ENCODE measurements around the gene ARSB.

GRCh38 chr5:78888580-78889368 is 96.3 kb downstream of the ARSB start:
- TF ChIP-seq POLR2A (IDR thresholded peaks at IDR 0.05) (no peak), CTCF (IDR thresholded peaks at IDR 0.05) (no peak)
